A549 treated with CpdA at 1 μM for 4 hours (cell line): ENCODE measurements around the gene ALDOB. TPM values are rescaled to one million over a fixed set of nuclear protein-coding genes. Genes with fewer than 3 reads are reported as not detected.

ENCODE experiments used
- total RNA-seq: library from RNA; stranded (reverse); fragments of 200-300 nt; extraction: Qiagen RNA extraction; gene quantifications from 5 replicates; pipeline ENCODE4 v1.2.3, GENCODE V29; 2022; ENCODE audit warnings: low read depth

Gene ALDOB
- not detected in 5 replicates for total RNA-seq

DNA sequence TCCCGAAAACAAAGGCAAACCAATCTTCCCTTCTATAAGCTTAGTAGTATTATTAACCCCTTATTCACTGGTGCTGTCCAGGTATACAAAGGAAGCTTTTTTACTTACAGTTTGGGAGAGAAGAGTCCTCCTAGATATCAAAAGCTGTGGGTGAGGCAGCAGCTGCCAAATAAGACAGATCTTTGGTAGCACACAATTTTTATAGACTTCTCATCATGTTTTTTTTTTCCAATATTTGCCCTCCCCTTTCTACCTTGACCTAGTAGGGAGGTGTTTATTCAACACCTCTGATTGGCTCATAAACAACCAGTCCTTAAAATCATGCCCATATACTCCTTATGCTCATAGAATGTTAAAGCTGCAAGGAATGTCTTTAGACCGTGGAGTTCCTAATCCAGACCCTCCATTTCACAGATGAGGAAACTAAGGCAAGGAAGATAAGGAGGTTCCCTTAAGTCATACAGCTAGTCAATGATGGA is at the start of gene ALDOB:
Gene ALDOB, minus strand, starts transcription at position 174 of the 479 bp plus-strand sequence. CDS start 4,887 bp downstream, outside the sequence.

DNA sequence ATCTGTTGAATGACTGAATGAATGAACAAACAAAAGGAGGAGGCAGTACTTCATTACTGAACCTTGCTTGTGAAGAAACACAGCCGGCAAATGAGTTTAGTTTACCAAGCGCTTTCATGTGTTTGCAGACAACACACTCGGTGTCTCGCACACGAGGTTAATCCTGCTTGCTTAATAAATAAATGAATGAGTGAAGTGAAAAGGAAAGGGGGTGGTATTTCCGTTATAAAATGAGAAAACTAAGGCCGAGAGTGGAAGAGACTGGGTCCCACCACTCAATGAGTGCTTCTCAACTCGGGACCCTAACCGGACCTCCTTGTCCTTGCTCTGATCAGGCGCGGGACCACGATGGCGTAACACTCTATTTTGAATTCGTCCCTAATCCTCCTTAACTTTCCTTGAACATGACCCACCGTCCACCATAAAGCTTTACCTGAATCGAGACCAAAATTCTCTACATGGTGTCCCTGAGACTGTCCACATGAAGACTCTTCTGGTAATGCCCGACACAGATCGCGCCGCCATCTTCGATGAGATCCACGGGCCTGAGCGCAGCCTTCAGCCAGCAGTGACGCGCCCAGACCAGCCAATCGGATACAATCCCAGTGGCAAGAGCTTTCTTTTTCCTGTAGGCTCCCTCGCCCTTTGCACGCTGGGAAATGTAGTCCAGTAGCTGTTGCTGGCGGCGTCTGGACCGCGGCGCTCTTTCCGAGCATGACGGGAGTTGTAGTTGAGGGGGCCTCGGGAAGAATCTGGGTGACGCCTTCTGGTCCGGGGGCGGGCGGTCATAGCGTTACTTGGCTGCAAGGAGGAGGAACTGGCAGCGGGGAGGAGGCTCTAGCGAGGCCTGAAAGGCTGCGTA is 37.3 kb downstream of the ALDOB start, which contains the start of the genes MRPL50 and ZNF189:
Gene MRPL50, minus strand, starts transcription at position 551 of the 862 bp plus-strand sequence. Its CDS starts 26 bp downstream, at position 525.
Gene ZNF189, plus strand, starts transcription at position 784 of the 862 bp plus-strand sequence. CDS start 306 bp downstream, outside the sequence.

DNA sequence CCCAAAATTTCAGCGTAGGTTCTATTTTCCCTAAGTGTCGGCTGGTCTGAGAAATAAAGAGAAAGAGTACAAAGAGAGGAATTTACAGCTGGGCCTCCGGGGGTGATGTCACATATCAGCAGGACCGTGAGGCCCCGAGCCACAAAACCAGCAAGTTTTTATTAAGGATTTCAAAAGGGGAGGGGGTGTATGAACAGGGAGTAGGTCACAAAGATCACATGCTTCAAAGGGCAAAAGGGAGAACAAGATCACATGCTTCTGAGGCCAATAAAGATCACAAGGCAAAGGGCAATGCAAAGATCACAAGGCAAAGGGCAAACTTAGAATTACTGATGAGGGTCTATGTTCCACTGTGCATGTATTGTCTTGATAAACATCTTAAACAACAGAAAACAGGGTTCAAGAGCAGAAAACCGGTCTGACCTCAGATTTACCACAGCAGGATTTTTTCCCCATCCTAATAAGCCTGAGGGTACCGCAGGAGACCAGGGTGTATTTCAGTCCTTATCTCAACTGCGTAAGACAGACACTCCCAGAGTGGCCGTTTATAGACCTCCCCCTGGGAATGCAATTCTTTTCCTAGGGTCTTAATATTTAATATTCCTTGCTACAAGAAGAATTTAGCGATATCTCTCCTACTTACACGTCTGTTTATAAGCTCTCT is 50.6 kb downstream of the ALDOB start, which contains the start of gene BAAT:
Gene BAAT, minus strand, starts transcription at position 134 of the 664 bp plus-strand sequence. CDS start 13,602 bp downstream, outside the sequence.

Other genes starting within 250 kb of the ALDOB start
- gene BAAT, start 50.8 kb downstream of the ALDOB start, total RNA-seq, result 0.47 to 0.79 TPM (median 0.58 TPM) in 5 replicates
- gene MRPL50, start 37.2 kb downstream of the ALDOB start, total RNA-seq, result 13.6 to 22.4 TPM (median 16.0 TPM) in 5 replicates
- gene ZNF189, start 36.9 kb downstream of the ALDOB start, total RNA-seq, result 6.2 to 8.7 TPM (median 6.4 TPM) in 5 replicates
- gene RNF20, start 98.1 kb upstream of the ALDOB start, total RNA-seq, result 20.9 to 28.0 TPM (median 23.1 TPM) in 5 replicates
- not detected in 5 replicates for gene PPP3R2, start 159.2 kb upstream of the ALDOB start, total RNA-seq